ENCODE data around the gene MYL4.

- TF ChIP-seq EP300 (IDR thresholded peaks at IDR 0.05), result no peak
- TF ChIP-seq, protein P1, sequence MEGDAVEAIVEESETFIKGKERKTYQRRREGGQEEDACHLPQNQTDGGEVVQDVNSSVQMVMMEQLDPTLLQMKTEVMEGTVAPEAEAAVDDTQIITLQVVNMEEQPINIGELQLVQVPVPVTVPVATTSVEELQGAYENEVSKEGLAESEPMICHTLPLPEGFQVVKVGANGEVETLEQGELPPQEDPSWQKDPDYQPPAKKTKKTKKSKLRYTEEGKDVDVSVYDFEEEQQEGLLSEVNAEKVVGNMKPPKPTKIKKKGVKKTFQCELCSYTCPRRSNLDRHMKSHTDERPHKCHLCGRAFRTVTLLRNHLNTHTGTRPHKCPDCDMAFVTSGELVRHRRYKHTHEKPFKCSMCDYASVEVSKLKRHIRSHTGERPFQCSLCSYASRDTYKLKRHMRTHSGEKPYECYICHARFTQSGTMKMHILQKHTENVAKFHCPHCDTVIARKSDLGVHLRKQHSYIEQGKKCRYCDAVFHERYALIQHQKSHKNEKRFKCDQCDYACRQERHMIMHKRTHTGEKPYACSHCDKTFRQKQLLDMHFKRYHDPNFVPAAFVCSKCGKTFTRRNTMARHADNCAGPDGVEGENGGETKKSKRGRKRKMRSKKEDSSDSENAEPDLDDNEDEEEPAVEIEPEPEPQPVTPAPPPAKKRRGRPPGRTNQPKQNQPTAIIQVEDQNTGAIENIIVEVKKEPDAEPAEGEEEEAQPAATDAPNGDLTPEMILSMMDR (IDR thresholded peaks at IDR 0.05), result no peak
These were observed 22.2 kb downstream of the MYL4 start for GRCh38 chr17:47231334-47231733.

Data from stomach (tissue), 4 donors.